Measurements from ENCODE around the gene SPPL3.

- TF ChIP-seq POLR2A (IDR thresholded peaks at IDR 0.05; ENCODE audit: low read length), result no peak
- TF ChIP-seq GATA1 (IDR thresholded peaks at IDR 0.05; ENCODE audit: low read depth, low read length), result no peak
These were observed 27.9 kb upstream of the SPPL3 start for GRCh38 chr12:120932058-120932457.

Data from erythroblast (primary cell).